Measurements from ENCODE around the gene PCLO. TPM values are rescaled to one million over a fixed set of nuclear protein-coding genes. Genes with fewer than 3 reads are reported as not detected.

The PCLO gene
- total and polyA plus RNA-seq, 3 experiments from 2014 or later, result not detected

GRCh38 chr7:82998436-82998835 is 164.2 kb downstream of the PCLO start:
- no peak for DNase-seq
- no peaks in the 10 kb centered on the region for H3K36me3 Mint-ChIP-seq
- no peak overlapping the region for H3K27ac Mint-ChIP-seq
- Histone ChIP-seq H3K27ac (ENCODE audit: low read depth, low read length) (no peak overlapping the region), H3K4me3 (ENCODE audit: low read length) (no peak overlapping the region), H3K4me1 (ENCODE audit: insufficient read depth, low read length) (no peaks in the 10 kb centered on the region), H3K9me3 (ENCODE audit: low read length) (no peaks in the 10 kb centered on the region), H3K27me3 (ENCODE audit: insufficient read depth, low read length, poor library complexity, severe bottlenecking) (no peaks in the 10 kb centered on the region), H3K36me3 (ENCODE audit: insufficient read depth, low read length) (no peaks in the 10 kb centered on the region)
- ChIA-PET POLR2A (no interaction called here), CTCF (no interaction called here)
- H3K4me1 Mint-ChIP-seq, result no peaks in the 10 kb centered on the region
- H3K4me3 Mint-ChIP-seq, result no peak overlapping the region
- H3K9me3 Mint-ChIP-seq, result peaks cover 4 to 21% (median 10%) of the 10 kb centered on the region in 5 donors
- no peaks in the 10 kb centered on the region for H3K27me3 Mint-ChIP-seq

GRCh38 chr7:82985144-82985802 is 177.4 kb downstream of the PCLO start:
- CTCF ChIA-PET, result no interaction called here
- no peak overlapping the region for H3K27ac Mint-ChIP-seq

GRCh38 chr7:82980130-82980788 is 182.4 kb downstream of the PCLO start:
- Mint-ChIP-seq H3K4me3 (no peak overlapping the region), H3K36me3 (no peaks in the 10 kb centered on the region), H3K4me1 (no peaks in the 10 kb centered on the region), H3K27me3 (no peaks in the 10 kb centered on the region), H3K27ac (no peak overlapping the region), H3K9me3 (peaks cover 2 to 8% (median 2%) of the 10 kb centered on the region in 5 donors)
- POLR2A ChIA-PET, result no interaction called here
- Histone ChIP-seq H3K36me3 (ENCODE audit: insufficient read depth, low read length) (no peaks in the 10 kb centered on the region), H3K27me3 (ENCODE audit: insufficient read depth, low read length, poor library complexity, severe bottlenecking) (no peaks in the 10 kb centered on the region), H3K4me3 (ENCODE audit: low read length) (no peak overlapping the region), H3K4me1 (ENCODE audit: insufficient read depth, low read length) (no peaks in the 10 kb centered on the region), H3K9me3 (ENCODE audit: low read length) (no peaks in the 10 kb centered on the region), H3K27ac (ENCODE audit: low read depth, low read length) (no peak overlapping the region)
- no peak for DNase-seq
- CTCF ChIA-PET, result no interaction called here

More at GRCh38 chr7:82985144-82985802, 177.4 kb downstream of the PCLO start:
- Mint-ChIP-seq H3K4me3 (no peak overlapping the region), H3K4me1 (no peaks in the 10 kb centered on the region), H3K36me3 (no peaks in the 10 kb centered on the region), H3K9me3 (peaks cover 2 to 19% (median 3%) of the 10 kb centered on the region in 5 donors), H3K27me3 (no peaks in the 10 kb centered on the region)
- POLR2A ChIA-PET, result no interaction called here
- Histone ChIP-seq H3K27me3 (ENCODE audit: insufficient read depth, low read length, poor library complexity, severe bottlenecking) (no peaks in the 10 kb centered on the region), H3K9me3 (ENCODE audit: low read length) (no peaks in the 10 kb centered on the region), H3K4me1 (ENCODE audit: insufficient read depth, low read length) (no peaks in the 10 kb centered on the region), H3K36me3 (ENCODE audit: insufficient read depth, low read length) (no peaks in the 10 kb centered on the region), H3K4me3 (ENCODE audit: low read length) (no peak overlapping the region), H3K27ac (ENCODE audit: low read depth, low read length) (no peak overlapping the region)
- DNase-seq, result no peak

GRCh38 chr7:82975811-82976468 is 186.7 kb downstream of the PCLO start:
- no peaks in the 10 kb centered on the region for H3K27me3 Mint-ChIP-seq
- no peaks in the 10 kb centered on the region for H3K36me3 Mint-ChIP-seq
- H3K4me1 ChIP-seq (ENCODE audit: insufficient read depth, low read length), result no peaks in the 10 kb centered on the region
- no peak overlapping the region for H3K27ac Mint-ChIP-seq
- no peaks in the 10 kb centered on the region for H3K36me3 ChIP-seq (ENCODE audit: insufficient read depth, low read length)
- H3K27me3 ChIP-seq (ENCODE audit: insufficient read depth, low read length, poor library complexity, severe bottlenecking), result no peaks in the 10 kb centered on the region
- H3K9me3 ChIP-seq (ENCODE audit: low read length), result no peaks in the 10 kb centered on the region
- CTCF ChIA-PET, result no interaction called here
- no peak for DNase-seq
- no peaks in the 10 kb centered on the region for H3K4me1 Mint-ChIP-seq
- no peak overlapping the region for H3K27ac ChIP-seq (ENCODE audit: low read depth, low read length)
- POLR2A ChIA-PET, result no interaction called here
- H3K4me3 ChIP-seq (ENCODE audit: low read length), result no peak overlapping the region
- no peak overlapping the region for H3K4me3 Mint-ChIP-seq
- peaks cover 0 to 6% (median 2%) of the 10 kb centered on the region in 5 donors for H3K9me3 Mint-ChIP-seq

GRCh38 chr7:82972135-82972534 is 190.5 kb downstream of the PCLO start:
- Histone ChIP-seq H3K9me3 (ENCODE audit: low read length) (no peaks in the 10 kb centered on the region), H3K36me3 (ENCODE audit: insufficient read depth, low read length) (no peaks in the 10 kb centered on the region), H3K4me3 (ENCODE audit: low read length) (no peak overlapping the region), H3K27me3 (ENCODE audit: insufficient read depth, low read length, poor library complexity, severe bottlenecking) (no peaks in the 10 kb centered on the region), H3K4me1 (ENCODE audit: insufficient read depth, low read length) (no peaks in the 10 kb centered on the region), H3K27ac (ENCODE audit: low read depth, low read length) (no peak overlapping the region)
- H3K36me3 Mint-ChIP-seq, result no peaks in the 10 kb centered on the region
- H3K27ac Mint-ChIP-seq, result no peak overlapping the region
- H3K9me3 Mint-ChIP-seq, result peaks cover 0 to 15% (median 0%) of the 10 kb centered on the region in 5 donors
- no peak for DNase-seq
- CTCF ChIA-PET, result no interaction called here
- no peaks in the 10 kb centered on the region for H3K4me1 Mint-ChIP-seq
- H3K4me3 Mint-ChIP-seq, result no peak overlapping the region
- POLR2A ChIA-PET, result no interaction called here
- H3K27me3 Mint-ChIP-seq, result no peaks in the 10 kb centered on the region

- Mint-ChIP-seq H3K27me3 (no peaks in the 10 kb centered on the region), H3K4me3 (no peak overlapping the region), H3K4me1 (no peaks in the 10 kb centered on the region), H3K9me3 (peaks cover 0 to 21% (median 3%) of the 10 kb centered on the region in 5 donors), H3K27ac (no peak overlapping the region), H3K36me3 (no peaks in the 10 kb centered on the region)
- Histone ChIP-seq H3K27ac (ENCODE audit: low read depth, low read length) (no peak overlapping the region), H3K9me3 (ENCODE audit: low read length) (no peaks in the 10 kb centered on the region), H3K36me3 (ENCODE audit: insufficient read depth, low read length) (no peaks in the 10 kb centered on the region), H3K27me3 (ENCODE audit: insufficient read depth, low read length, poor library complexity, severe bottlenecking) (no peaks in the 10 kb centered on the region), H3K4me1 (ENCODE audit: insufficient read depth, low read length) (no peaks in the 10 kb centered on the region), H3K4me3 (ENCODE audit: low read length) (no peak overlapping the region)
- DNase-seq, result no peak
- CTCF ChIA-PET, result no interaction called here
- POLR2A ChIA-PET, result no interaction called here
Measured at GRCh38 chr7:82965088-82966036, 197.3 kb downstream of the PCLO start.

- Mint-ChIP-seq H3K4me1 (no peaks in the 10 kb centered on the region), H3K27ac (no peak overlapping the region), H3K4me3 (no peak overlapping the region), H3K36me3 (no peaks in the 10 kb centered on the region), H3K9me3 (peaks cover 0 to 23% (median 5%) of the 10 kb centered on the region in 5 donors), H3K27me3 (no peaks in the 10 kb centered on the region)
- Histone ChIP-seq H3K27ac (ENCODE audit: low read depth, low read length) (no peak overlapping the region), H3K9me3 (ENCODE audit: low read length) (no peaks in the 10 kb centered on the region), H3K4me3 (ENCODE audit: low read length) (no peak overlapping the region), H3K27me3 (ENCODE audit: insufficient read depth, low read length, poor library complexity, severe bottlenecking) (no peaks in the 10 kb centered on the region), H3K4me1 (ENCODE audit: insufficient read depth, low read length) (no peaks in the 10 kb centered on the region), H3K36me3 (ENCODE audit: insufficient read depth, low read length) (no peaks in the 10 kb centered on the region)
- no peak for DNase-seq
- CTCF ChIA-PET, result no interaction called here
- POLR2A ChIA-PET, result no interaction called here
Measured at GRCh38 chr7:82964150-82964882, 198.4 kb downstream of the PCLO start.
